ENCODE measurements around the gene TIGD3.

Gene TIGD3

DNA sequence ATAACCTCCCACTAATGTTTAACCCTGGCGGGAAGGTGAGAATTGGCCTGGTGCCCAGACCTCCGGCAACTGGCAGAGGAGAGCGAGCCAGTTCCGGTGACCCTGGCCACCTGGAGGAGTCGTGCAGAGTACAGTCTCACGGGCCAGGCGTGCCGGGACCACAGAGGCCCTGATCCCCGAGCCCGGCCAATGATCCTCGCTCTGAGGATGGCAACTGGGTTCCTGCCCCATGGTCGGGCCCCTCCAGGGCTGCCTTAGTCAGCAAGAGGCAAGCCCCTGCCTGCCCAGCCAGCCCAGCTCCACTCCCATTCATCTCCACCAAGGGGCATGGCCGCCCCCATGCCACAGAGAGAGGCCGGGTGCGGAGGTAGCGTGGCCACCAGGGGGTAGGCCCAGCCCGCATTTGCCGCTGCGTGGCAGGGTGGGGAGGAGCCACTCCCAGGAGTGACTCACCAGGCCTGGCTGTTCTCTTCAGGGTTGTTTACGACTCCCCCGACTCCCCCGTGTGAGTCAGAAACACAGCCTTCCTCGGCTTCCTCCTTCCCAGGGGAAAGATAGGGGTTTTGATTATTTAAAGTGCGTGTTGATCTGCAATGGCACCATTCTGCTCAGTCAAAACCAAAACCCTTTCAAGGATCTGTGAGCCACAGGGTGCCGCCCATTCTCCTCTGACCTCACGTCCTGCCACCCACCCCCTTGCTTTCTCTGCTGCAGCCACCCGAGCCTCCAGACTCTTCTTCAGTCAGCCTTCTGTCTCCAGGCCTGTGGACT, 27.7 kb downstream of the TIGD3 start, which contains the start of gene SLC25A45:
Gene SLC25A45 (minus strand): TSS at position 614 of the 771 bp plus-strand sequence. CDS start 695 bp downstream, outside the sequence.
- intact Hi-C loops (cut with DNase I), result loop anchor here (5.0 kb wide), 1 partner anchor 35 kb away; no protein-coding TSS in a partner anchor
- DNase-seq, result peak; percentile 78 to 98 (median 92)

DNA sequence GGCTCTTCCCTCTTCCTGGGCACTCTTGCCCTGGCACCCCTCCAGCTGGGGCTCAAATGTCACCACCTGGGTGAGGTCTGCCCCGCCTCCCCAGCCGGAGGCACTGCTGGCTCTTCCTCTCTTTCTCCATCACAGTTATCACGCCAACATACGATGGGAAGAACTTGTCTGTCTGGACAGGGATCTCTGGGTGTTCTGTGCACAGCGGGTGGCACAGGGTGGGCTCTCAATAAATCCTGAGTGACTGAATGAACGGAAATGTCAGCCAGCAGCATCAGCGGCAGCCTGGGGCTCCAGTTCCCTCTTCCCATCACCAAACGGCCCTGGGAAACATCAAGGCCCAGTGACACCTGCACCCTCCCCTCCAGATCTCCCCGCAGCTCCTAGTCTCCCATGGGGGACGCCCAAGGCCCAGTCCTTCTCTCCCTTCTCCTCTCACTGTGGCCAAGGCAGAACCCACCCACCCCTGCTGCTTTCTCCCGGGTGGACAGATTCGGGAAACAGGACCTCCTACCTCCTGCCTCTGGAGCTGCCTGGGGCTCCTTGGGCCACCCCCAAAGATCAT, 28.3 kb downstream of the TIGD3 start:
- intact Hi-C loops (cut with DNase I), result loop anchor here (5.0 kb wide), 1 partner anchor 34 kb away; no protein-coding TSS in a partner anchor

DNA sequence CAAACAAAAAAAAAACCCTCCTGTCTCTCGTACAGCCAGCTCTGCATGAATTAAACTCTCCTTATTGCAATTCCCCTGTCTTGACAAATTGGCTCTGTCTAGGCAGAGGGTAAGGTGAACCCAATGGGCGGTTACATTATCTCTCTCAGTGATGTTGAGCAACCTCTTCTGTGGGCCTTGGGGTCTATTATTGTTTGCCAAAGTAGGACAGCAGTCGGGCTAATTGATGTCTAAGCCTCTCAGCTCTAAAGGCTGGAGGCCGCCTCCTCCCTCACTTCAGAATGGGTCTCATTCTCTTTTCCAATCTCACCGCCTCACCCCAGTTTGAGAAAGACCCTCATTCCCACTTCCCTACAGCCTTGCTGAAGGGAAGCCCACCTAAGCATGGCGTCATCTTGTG, 29.2 kb downstream of the TIGD3 start:
- DNase-seq, result no peak
- intact Hi-C loops (cut with DNase I), result loop anchor here (5.0 kb wide), 1 partner anchor 34 kb away; no protein-coding TSS in a partner anchor

More for the DNA sequence above, 28.3 kb downstream of the TIGD3 start:
- DNase-seq, result peak in 1 of 42 donors; percentile 20

DNA sequence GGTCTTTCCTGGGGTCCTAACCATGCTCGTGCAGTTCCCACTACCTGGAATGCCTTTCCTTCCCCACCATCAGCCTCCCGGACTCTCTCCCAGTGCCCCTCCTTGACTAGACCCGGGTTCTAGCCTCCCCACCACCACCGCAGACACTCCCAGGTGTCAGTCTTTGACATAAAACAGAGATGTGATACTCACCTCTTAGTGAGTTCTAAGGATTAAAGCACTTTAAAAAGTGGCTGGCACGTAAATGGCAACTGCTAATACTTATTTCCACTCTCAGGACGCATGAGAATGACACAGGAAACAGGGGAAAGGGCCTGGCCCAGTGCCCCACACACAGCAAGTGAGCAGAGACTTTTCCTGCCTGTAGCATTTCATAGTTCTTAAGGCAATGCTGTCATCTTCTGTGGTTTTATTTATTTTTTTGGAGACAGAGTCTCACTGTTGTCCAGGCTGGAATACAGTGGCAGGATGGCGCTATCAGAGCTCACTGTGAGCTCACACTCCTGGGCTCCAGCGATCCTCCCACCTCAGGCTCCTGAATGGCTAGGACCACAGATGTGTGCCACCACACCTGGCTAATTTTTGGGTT, 29.8 kb downstream of the TIGD3 start:
- DNase-seq, result no peak
- intact Hi-C loops (cut with DNase I), result loop anchor here (5.0 kb wide), 1 partner anchor 33 kb away; no protein-coding TSS in a partner anchor

DNA sequence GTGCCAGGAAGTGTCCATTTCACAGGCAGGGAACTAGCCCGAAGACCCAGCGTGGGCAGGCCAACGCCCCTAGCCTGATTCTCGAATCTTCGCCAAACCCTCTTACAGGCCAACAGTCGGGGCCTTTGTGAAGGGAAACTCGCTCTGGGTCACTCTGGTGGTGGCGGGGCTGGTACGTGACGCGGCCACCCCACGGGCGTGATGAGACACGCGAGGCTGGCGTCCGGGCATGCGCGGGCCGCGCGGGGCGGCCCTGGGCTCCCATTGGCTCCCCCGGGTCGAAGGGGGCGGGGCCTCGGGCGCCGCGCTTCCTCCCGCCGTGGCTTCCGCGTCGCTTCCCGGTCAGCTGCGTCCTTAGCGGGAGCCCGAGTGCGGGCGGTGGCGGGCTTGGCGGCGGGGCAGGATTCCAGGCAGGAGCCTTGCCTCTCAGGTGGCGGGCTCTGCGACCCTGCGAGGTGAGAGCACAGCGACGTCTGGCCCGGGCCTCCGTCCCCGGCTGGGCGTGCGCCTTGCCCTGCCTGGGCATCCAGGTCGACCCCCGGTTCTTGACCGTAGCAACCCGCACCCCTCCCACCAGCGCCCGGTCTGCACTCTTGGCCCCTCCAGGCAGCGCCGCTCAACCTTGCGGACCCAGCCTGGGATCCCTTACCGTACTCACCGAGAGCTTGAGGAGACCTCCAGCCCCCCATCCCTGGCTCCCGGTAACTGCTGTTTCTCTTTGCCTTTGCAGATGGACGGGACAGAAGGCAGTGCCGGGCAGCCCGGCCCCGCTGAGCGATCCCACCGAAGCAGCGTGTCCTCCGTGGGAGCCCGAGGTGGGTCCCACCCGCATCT, 32.0 kb downstream of the TIGD3 start, which contains the start of gene FRMD8:
Gene FRMD8 (plus strand): TSS at position 331 of the 834 bp plus-strand sequence. CDS start 400 bp downstream, at position 731.
- DNase-seq, result peak; percentile 85 to 96 (median 93)
- intact Hi-C loops (cut with DNase I), result no loop called here

DNA sequence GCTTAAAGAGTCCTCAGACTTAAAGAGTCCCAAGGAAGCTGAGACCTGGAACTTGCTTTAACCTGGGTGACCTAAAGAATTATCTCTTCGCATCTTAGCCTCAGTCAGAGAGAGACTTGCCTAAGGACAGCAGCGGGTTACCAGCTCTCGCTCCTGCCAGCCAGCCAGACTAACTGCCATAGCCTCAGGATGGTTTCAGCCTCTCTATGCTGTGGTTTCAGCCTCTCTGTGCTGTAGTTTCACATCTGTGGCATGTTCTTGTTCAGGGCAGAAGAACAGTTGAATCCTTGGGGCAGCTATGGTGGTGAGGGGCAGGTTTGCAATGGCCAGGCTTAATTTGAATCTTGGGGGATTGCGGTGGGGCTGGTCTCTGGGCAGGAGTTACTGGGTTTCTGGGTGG, 34.2 kb downstream of the TIGD3 start:
- no peak for DNase-seq
- intact Hi-C loops (cut with DNase I), result no loop called here

DNA sequence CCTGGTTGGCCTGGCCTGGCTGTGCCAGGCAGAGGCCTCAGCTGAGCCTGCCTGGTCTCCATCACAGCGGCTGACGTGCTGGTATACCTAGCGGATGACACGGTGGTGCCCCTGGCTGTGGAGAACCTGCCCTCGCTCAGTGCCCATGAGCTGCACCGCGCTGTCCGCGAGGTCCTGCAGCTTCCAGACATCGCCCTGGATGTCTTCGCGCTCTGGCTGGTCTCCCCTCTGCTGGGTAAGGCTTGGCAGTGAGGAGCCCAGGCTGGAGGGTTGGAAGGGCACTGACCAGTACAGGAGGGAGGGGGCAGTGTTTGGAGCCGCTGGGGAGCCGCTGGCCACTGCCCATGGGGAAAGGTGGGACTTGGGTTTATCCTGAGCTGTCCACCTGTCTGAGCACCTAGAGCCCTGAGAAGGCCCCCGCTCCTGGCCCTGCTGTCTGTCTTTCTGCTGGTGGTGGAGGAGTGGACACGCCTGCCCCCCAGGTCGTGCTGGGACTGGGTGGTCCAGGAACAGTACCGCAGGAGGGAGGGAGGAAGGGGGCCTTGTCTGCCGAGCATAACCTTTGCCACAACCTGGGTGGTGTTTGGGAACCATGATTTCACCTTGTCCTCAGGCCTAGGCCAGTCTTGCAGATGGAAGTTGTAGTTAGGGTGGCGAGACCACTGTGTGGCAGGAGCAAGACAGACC, 34.9 kb downstream of the TIGD3 start:
- intact Hi-C loops (cut with DNase I), result no loop called here
- DNase-seq, result no peak

DNA sequence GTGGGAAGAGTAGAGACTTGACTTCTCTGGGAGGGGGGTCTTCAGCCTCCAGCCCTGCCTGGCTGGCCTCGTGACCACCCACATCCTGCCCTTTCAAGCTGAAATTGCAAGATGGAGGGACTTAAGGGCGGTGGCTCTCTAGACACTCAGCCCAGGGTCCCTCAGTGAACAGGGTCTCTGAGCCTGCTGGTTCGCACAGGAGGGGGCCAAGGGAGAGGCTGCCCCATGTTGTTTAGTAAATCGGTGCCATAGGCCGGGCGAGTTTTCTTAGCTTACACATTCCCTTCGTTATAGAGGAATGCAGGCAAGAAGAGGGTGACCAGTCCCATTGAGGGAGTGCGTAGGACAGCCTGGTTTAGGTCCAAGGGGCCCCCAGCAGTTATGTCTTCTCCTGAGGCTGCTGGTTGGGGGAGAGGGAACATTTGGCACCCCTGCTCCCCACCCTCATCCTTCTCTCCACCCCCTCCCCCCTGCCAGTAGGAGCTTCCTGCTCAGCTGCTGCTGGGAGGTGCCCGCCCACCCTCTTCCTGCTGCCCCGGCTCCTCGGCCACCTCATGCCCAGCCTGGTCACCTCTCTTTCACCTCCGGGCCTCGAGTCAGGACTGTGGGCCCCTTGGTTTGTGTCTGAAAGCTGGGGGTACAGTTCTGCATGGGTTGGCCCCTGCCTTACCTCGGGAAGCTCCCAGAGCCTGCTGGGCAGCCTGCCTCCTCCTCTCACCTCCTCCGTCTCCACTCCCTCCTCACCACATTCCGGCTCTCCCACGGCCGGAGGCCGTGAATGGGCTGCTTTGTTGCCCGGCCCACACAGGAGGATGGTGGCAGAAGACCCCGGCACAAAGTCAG, 35.8 kb downstream of the TIGD3 start:
- DNase-seq, result peak in 3 of 42 donors; percentile 19 to 37 (median 31)

DNA sequence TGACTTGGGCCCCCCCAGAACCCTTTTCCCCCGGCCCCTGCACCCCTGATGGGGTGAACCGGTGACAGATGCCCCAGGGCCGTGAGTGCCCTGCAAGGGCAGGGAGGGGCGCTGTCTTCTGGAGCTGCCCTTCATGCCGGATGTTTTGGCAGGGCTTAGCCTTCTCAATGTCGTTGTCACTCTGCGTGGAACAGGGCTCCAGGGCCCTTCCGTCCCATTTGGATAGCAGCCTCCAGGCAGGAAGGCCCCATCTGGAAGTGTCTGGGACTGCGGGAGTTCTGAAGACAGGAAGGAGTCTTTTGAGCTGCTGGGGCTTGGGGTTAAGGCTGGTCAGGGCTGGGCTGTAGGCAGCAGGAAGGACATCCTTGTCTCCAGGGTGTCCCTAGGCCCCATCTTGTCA, 36.4 kb downstream of the TIGD3 start:
- DNase-seq, result no peak
- intact Hi-C loops (cut with DNase I), result no loop called here

More for the DNA sequence above, 35.8 kb downstream of the TIGD3 start:
- intact Hi-C loops (cut with DNase I), result no loop called here

DNA sequence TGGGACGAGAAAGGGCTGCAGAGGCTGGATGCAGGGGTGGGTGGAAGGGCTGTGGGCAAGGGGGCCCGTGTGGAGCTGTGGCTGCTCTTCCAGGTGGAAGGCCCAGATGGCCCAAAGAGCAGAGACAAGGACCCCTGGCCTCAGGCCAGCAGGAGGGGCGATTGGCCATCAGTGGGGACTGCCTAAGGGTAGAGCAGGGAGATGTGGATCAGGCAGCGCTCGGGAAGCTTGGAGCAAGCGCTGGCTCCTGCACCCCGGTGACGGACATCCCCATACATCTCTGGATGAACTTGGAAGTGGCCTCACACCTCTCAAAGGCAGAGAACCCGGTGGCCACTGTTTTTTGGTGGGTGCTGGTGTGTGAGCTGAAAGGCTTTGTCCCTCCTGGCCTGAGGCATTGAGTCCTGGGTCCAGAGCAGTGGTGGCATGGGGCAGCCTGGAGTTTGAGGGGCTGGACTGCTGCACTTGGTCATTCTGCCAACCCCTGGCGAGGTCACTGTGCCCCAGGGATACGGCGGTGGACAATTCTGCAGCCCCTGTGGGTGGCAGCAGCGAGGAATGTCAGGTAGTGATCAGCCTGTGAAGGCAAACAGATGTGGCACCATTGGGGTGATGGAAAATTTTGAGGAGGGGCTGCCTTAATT, 37.8 kb downstream of the TIGD3 start:
- intact Hi-C loops (cut with DNase I), result no loop called here
- no peak for DNase-seq

DNA sequence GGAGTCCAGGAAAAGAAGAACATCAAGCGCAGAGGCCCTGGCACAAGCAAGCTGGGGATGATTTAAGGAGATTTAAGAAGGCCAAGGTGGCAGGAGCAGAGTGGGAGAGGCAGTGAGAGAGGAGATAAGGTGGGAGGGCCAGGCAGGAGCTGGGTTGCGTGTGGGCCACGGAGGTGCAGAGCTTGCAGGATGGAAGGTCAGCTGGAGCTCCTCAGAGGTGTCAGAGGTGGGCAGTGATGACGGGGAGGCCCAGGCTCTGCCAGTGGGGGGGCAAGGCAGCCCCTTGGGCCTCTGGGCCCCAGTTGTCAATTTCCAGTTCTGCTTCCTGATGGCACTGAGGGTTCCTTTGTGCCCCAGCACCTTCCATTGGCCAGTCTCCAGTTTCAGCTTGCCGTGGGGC, 38.3 kb downstream of the TIGD3 start:
- intact Hi-C loops (cut with DNase I), result no loop called here

DNA sequence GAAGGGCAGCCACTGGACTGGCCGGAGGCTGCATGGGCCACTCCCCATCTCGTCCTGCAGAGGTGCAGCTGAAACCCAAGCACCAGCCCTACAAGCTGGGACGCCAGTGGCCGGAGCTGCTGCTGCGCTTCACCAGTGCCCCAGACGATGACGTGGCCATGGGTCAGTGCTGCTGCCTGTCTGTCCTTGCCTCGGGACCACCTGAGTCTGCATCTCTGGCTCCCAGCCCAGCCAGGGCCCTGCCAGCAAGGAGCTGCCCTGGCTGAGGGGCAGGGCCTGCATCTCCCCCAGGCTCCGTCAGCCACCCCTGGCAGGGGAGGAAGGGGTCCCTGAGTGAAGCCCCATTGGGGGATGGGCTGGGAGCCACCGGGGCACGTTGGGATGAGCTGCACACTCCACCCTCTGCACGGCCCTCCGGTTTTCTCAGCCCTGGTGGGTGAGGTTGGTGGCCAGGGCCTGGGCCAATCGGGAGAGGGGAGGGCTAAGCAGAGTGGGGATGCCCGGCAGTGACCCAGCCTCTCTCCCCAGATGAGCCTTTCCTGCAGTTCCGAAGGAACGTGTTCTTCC, 39.0 kb downstream of the TIGD3 start:
- DNase-seq, result no peak
- intact Hi-C loops (cut with DNase I), result no loop called here

More for the DNA sequence above, 38.3 kb downstream of the TIGD3 start:
- DNase-seq, result no peak

DNA sequence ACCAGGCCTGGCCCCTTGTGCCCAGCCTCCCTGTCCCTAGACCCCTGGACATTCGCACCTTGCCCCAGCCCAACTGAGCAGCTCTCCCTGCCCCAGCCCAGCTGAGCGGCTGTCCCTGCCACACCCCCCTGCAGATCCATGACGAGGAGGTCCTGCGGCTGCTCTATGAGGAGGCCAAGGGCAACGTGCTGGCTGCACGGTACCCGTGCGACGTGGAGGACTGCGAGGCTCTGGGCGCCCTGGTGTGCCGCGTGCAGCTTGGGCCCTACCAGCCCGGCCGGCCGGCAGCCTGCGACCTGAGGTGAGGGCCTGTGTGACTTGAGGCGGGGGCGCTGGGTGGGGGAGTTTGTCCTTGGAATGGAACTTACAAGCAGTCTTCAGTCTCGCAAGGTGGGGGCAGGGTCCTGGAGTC, 39.6 kb downstream of the TIGD3 start:
- no peak for DNase-seq
- intact Hi-C loops (cut with DNase I), result no loop called here

DNA sequence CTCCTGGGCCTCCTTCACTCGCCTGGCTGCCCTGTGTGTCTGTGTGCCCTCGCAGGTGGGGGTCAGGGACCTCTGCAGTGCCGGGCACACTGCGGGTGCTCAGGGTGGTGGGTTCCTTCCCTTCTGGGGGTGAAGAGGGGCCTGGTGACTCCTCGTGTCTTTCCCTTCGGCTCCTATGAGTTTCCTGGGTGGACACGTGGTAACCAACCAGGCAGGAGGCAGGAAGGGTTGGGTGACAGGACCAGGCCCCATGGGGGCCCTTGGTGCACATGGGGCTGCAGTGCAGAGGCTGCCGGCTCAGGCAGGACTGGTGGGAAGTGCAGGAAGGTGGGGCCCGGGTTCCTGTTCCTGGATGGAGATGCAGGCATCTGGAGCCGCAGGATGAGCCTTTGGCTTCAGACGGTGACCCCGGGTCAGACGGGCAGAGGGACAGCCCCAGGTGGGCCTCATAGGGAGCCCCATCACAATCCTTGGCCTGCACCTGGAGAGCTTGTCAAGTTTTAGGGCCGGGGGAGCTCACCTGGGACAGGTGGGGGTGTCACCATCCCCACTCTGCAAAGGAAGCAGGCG, 41.5 kb downstream of the TIGD3 start:
- intact Hi-C loops (cut with DNase I), result no loop called here
- no peak for DNase-seq

DNA sequence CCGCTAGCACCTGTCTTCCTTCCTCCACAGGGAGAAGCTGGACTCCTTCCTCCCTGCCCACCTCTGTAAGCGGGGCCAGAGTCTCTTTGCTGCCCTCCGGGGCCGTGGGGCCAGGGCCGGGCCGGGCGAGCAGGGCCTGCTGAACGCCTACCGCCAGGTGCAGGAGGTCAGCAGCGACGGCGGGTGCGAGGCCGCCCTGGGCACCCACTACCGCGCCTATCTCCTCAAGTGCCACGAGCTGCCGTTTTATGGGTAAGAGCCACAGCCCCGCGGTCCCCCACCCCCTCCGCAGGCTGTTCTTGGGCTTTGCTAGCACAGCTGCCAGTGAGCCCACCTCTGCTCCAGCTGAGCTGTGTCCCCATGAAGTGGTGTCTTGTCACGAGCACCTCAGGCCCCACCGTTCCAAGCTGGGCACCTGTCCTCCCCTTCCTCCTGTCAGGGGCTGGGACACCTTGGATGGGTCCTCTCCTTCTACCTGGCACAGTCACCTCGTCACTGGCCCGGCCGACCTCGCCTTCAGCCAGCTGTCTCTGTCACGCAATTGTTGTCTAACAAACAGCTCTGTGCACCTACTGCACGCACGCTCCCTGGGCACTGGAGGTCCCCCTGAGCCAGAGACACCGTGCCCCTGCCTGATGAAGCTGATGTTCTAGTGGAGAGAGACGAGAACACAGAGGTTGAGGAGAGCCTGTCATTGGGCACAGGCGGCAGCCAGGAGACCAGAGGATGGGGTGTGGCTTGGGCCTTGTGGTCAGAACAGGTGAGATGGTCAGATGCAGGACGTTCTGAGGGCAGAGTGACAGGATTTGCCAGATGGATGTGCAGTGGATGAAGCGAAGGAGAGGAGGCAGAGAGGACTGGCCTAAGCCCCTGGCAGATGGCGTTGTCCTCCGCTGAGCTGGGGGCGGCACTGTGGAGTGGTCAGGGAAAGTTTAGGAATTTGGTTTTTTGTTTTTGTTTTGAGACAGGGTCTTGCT, 42.5 kb downstream of the TIGD3 start:
- intact Hi-C loops (cut with DNase I), result no loop called here

More for the DNA sequence above, 42.5 kb downstream of the TIGD3 start:
- no peak for DNase-seq
